Activated CD4-positive, alpha-beta T cell treated with anti-CD3 and anti-CD28 coated beads, Interleukin-2, amount 10 ng/mL, durations not matched to agents 24 days and 14 days (primary cell): ENCODE results near the gene RBM33. TPM values are rescaled to one million over a fixed set of nuclear protein-coding genes. Genes with fewer than 3 reads are reported as not detected.
A peak's percentile ranks its signal among the peaks of the same experiment; 100 is the strongest.

Source experiments
- DNase-seq: peaks from one replicate; pipeline ENCODE4 v3.0.0; 2022
- H3K27ac Mint-ChIP-seq: one replicate; pipeline ENCODE4 v1.8.0; 2022; ENCODE audit warnings: mild to moderate bottlenecking, mixed read lengths
- H3K27me3 Mint-ChIP-seq: one replicate; pipeline ENCODE4 v1.8.0; 2022; ENCODE audit warnings: mixed read lengths
- H3K36me3 Mint-ChIP-seq: one replicate; pipeline ENCODE4 v1.8.0; 2022; ENCODE audit warnings: low read depth, mild to moderate bottlenecking, mixed read lengths
- H3K4me1 Mint-ChIP-seq: one replicate; pipeline ENCODE4 v1.8.0; 2021; ENCODE audit warnings: mixed read lengths
- H3K4me3 Mint-ChIP-seq: one replicate; pipeline ENCODE4 v1.8.0; 2022; ENCODE audit warnings: mild to moderate bottlenecking, moderate library complexity, mixed read lengths
- H3K9me3 Mint-ChIP-seq: one replicate; pipeline ENCODE4 v1.8.0; 2021; ENCODE audit warnings: mixed read lengths
- intact Hi-C: fragments of 100-400 bp; cut with micrococcal nuclease; formaldehyde crosslinking; loops from one replicate; pipeline ENCODE4 v1.15.1; 2023
- total RNA-seq: library from RNA; stranded (reverse); gene quantifications from 2 replicates; pipeline ENCODE4 v1.2.3, GENCODE V29; 2022

Gene RBM33
- total RNA-seq, 1 donor from 2014 or later, result 79.5 TPM

DNA sequence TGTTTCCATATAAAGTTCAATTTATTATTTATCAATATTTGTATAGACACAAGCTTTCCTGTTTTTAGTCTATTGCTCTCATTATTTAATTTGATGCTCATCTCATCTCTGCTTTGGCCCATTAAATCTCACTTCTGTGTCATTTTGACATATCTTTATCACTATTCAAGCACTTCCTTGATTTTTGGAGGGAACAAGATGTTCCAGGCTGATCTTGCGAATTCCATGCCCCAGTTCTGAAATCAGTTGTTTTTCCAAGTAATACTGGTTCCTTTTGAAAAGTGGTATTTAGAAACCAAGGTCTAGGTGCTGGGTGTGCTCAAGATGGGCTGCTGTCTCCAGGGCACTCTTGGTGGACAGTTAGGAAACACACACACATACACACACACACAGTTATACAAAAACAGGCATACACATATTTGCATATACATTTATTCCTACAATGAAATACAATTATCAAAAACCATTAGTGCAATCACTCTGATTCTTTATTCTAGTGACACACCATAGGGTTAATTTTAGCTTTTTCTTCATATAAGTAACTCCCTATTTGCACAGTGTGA is 4.4 kb upstream of the RBM33 start:
- Mint-ChIP-seq H3K4me3 (no peak overlapping the region), H3K4me1 (peaks cover 11% of the 10 kb centered on the region), H3K27ac (no peak overlapping the region), H3K27me3 (peaks cover 14% of the 10 kb centered on the region), H3K9me3 (peaks cover 34% of the 10 kb centered on the region), H3K36me3 (peaks cover 44% of the 10 kb centered on the region)
- intact Hi-C loops, result loop anchor here (5.0 to 10.0 kb wide), 4 partner anchors 43 to 1495 kb away; partner anchors contain the start of genes INSIG1, PAXIP1 and UBE3C
- DNase-seq, result no peak

DNA sequence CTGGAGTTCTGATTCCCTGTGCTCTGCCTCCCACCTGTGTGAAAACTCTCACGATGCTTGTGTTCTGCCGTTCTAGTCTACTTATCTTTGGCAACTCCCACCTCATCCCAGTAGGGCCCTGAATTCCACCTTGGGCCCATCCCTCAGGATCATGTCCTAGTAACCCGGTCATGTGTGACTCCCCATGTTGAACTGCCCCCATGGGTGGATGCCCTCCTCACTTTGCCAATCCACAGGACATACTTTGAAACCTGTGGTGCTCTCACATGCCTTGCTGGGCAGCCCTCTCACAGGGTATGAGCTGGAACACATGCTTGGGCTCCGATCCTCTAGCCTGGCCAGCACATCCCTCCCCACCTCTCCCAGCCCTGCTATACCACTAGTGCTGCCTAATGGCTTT is 3.8 kb upstream of the RBM33 start:
- Mint-ChIP-seq H3K27ac (no peak overlapping the region), H3K36me3 (peaks cover 46% of the 10 kb centered on the region), H3K4me1 (peaks cover 15% of the 10 kb centered on the region), H3K4me3 (no peak overlapping the region), H3K27me3 (peaks cover 13% of the 10 kb centered on the region), H3K9me3 (peaks cover 32% of the 10 kb centered on the region)
- intact Hi-C loops, result loop anchor here (5.0 to 10.0 kb wide), 4 partner anchors 43 to 1494 kb away; partner anchors contain the start of genes INSIG1, PAXIP1 and UBE3C
- no peak for DNase-seq

DNA sequence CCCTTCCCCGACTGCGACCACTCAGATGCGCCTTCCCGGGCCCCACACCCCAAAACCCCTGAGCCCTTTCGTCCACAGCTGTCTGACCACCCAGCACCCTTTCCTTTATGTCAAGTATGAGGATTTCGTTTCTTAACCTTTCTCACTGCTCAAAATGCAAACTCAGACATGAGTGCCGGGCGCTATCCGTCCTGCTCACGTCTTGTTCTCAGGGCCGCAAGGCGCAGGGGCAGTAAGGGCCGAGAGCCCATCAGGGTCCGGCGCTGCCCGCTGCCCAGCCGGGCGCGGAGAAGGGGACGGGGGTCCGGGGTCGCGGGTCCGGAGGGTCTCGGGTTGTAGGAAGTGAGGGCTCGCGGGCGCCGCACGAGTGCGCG is 670 bp upstream of the RBM33 start:
- Mint-ChIP-seq H3K4me1 (peaks cover 30% of the 10 kb centered on the region), H3K36me3 (peaks cover 68% of the 10 kb centered on the region), H3K4me3 (peak overlapping the region; percentile 92), H3K27ac (peak overlapping the region; percentile 97), H3K9me3 (peaks cover 14% of the 10 kb centered on the region), H3K27me3 (peaks cover 2% of the 10 kb centered on the region)
- intact Hi-C loops, result loop anchor here (1.0 to 10.0 kb wide), 7 partner anchors 46 to 1491 kb away; partner anchors contain the start of genes INSIG1, PAXIP1 and UBE3C
- no peak for DNase-seq

DNA sequence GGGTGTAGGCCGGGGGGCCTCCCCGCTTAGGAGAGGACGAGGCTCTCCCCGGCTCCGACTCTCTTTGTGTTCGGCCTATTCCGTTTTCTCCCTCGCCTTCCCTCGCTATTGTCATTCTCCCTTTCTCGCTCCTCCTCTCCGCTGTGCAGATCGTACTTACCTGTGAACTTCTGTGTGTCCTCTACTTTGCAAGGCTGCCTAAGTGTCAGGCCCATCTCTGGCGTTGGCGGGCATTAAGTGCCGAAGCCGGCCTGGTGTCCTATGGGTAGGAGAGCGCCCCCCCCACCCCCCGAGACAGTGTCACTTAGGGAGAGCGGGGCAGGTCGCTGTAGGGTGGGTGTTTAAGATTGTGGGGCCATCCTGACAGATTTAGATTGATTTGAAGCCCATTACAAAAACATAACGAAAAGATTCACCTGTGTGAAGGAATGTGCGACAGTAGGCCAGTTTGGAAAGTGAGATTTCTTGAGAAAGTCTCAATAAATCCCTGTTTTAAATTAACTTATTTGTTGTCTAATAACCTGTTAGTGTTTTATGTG is 579 bp downstream of the RBM33 start:
- H3K9me3 Mint-ChIP-seq, result peaks cover 11% of the 10 kb centered on the region
- DNase-seq, result no peak
- intact Hi-C loops, result loop anchor here (1.0 to 10.0 kb wide), 9 partner anchors 15 to 1490 kb away; partner anchors contain the start of genes INSIG1, PAXIP1 and UBE3C
- peaks cover 39% of the 10 kb centered on the region for H3K4me1 Mint-ChIP-seq
- no peaks in the 10 kb centered on the region for H3K27me3 Mint-ChIP-seq
- H3K36me3 Mint-ChIP-seq, result peaks cover 70% of the 10 kb centered on the region
- peak overlapping the region; percentile 97 for H3K27ac Mint-ChIP-seq
- H3K4me3 Mint-ChIP-seq, result peak overlapping the region; percentile 92

DNA sequence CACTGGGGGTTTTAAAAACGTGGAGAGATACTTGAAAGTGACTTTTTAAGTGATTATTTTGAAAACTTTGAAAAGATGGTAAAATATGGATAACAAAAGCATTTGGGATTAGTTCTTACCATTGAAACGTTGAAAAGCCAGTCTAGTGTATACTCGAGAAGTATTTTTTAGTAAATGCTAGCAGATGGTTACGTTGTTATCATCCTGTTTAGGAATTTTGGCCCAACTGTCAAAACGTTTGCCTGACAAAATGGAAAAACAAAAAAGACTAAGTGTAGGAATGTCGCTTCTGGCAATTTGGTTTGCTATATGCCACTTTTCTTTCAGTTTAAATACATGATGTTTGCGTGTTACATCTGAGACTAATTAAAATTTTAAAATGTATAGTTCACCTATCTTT is 1.2 kb downstream of the RBM33 start:
- Mint-ChIP-seq H3K4me1 (peaks cover 39% of the 10 kb centered on the region), H3K9me3 (peaks cover 8% of the 10 kb centered on the region), H3K27ac (peak overlapping the region; percentile 97), H3K36me3 (peaks cover 68% of the 10 kb centered on the region), H3K27me3 (no peaks in the 10 kb centered on the region), H3K4me3 (peak overlapping the region; percentile 92)
- intact Hi-C loops, result loop anchor here (1.0 to 10.0 kb wide), 4 partner anchors 15 to 1489 kb away; partner anchors contain the start of gene UBE3C
- DNase-seq, result no peak

DNA sequence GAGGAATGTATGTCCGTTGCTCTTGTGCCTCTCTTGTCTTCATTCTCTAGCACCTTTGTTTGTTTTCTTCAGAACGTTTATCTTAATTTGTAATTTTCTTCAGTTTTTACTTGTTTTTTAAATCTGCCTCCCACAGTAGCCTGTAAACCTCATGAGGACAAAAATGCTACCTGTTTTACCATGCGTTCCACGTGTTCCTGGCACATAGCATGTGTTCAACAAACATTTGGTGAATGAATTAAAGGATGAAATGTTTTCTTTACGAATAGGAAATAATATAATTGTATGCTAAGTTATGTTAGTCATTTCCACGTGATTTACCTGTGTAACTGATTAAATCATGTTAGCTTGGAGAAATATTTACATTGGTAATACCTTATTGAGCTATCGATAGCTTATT is 2.2 kb downstream of the RBM33 start:
- Mint-ChIP-seq H3K4me3 (peak overlapping the region; percentile 92), H3K9me3 (peaks cover 7% of the 10 kb centered on the region), H3K4me1 (peaks cover 43% of the 10 kb centered on the region), H3K27me3 (no peaks in the 10 kb centered on the region), H3K27ac (no peak overlapping the region), H3K36me3 (peaks cover 63% of the 10 kb centered on the region)
- DNase-seq, result no peak
- intact Hi-C loops, result loop anchor here (5.0 to 10.0 kb wide), 2 partner anchors 56 to 1488 kb away; partner anchors contain the start of gene UBE3C

DNA sequence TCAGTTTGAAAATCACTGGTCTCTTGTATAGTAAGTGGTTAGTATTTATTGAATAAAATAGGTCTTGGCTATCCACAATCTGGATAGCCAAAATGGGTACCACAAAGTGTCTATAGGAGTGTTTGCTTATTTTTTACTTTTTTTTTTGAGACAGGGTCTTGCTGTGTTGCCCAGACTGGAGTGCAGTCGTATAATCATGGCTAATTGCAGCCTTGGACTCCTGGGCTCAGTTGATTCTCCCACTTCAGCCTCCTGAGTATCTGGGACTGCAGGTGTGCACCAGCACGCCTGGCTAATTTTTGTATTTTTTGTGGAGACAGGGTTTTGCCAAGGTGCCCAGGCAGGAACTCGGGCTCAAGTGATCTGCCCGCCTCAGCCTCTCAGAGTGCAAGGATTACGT is 2.8 kb downstream of the RBM33 start:
- intact Hi-C loops, result loop anchor here (5.0 to 10.0 kb wide), 2 partner anchors 55 to 1487 kb away; partner anchors contain the start of gene UBE3C
- H3K4me3 Mint-ChIP-seq, result no peak overlapping the region
- H3K36me3 Mint-ChIP-seq, result peaks cover 57% of the 10 kb centered on the region
- H3K27ac Mint-ChIP-seq, result no peak overlapping the region
- H3K4me1 Mint-ChIP-seq, result peaks cover 46% of the 10 kb centered on the region
- no peak for DNase-seq
- no peaks in the 10 kb centered on the region for H3K27me3 Mint-ChIP-seq
- peaks cover 7% of the 10 kb centered on the region for H3K9me3 Mint-ChIP-seq

DNA sequence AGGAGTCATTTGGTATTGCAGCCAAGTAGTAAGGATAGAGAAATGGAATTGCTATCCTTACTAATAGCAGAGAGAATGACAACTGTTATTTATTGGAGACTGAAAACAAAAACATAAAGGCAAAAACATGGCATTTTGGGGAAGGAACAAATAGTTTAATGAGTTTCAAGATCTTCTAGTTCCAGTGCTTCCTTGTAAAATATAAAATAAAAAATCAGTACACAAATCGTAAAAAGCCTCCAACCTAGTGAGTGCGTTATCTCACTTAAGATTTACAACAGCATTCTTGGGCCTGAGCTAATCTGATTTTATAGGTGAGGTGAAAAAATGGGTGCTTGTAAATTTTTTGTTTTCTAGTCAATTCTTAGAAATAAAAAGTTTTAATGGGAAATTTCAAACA is 3.3 kb downstream of the RBM33 start:
- no peak for DNase-seq
- intact Hi-C loops, result loop anchor here (5.0 to 10.0 kb wide), 2 partner anchors 55 to 1487 kb away; partner anchors contain the start of gene UBE3C
- H3K4me1 Mint-ChIP-seq, result peaks cover 50% of the 10 kb centered on the region
- H3K27ac Mint-ChIP-seq, result no peak overlapping the region
- no peak overlapping the region for H3K4me3 Mint-ChIP-seq
- H3K36me3 Mint-ChIP-seq, result peaks cover 56% of the 10 kb centered on the region
- no peaks in the 10 kb centered on the region for H3K27me3 Mint-ChIP-seq
- H3K9me3 Mint-ChIP-seq, result peaks cover 7% of the 10 kb centered on the region

DNA sequence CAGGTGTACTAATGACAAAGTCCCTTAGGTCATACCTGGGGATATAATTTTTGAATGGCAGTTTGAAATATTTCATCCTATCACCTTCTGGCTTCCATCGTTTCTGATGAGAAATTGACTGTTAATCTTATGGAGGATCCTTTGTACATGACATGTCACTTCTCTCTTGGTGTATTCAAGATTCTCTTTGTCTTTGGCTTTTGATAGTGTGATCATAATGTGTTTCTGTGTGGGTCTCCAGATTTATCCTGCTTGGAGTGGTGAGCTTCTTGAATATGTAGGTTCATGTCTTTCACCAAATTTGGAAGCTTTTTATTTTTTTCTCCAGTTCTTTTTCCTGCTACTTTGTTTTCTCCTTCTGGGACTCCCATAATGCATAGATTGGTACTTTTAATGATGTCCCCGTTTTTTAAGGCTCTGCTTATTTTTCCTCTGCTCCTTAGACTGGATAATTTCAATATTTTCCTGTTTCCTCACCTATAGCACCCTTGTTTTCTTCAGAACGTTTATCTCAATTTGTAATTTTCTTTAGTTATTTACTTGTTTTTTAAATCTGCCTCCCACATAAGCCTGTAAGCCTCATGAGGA is 4.4 kb downstream of the RBM33 start:
- Mint-ChIP-seq H3K4me3 (no peak overlapping the region), H3K27ac (no peak overlapping the region), H3K9me3 (peaks cover 7% of the 10 kb centered on the region), H3K4me1 (peaks cover 47% of the 10 kb centered on the region), H3K27me3 (no peaks in the 10 kb centered on the region), H3K36me3 (peaks cover 54% of the 10 kb centered on the region)
- intact Hi-C loops, result loop anchor here (5.0 to 10.0 kb wide), 2 partner anchors 53 to 1486 kb away; partner anchors contain the start of gene UBE3C
- DNase-seq, result no peak

DNA sequence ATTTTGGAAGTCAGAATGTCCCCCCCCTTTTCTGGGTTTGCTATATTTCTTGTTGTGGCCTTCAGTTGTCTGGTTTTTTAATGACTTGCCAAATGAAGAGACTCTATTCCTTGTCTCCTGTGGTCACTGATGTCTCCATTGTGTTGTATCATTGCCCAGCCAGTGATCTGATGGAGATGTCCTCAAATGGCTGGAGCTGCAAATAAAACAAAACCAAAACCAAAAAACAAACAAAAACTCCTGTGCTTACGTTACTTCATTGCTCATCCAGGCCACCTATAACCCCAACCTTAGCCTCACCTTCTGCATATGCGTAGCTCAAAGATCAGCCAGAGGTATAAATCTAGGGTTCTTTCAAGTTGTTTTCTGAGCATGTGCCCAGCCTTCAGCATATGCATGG is 5.1 kb downstream of the RBM33 start:
- DNase-seq, result no peak
- Mint-ChIP-seq H3K27me3 (no peaks in the 10 kb centered on the region), H3K36me3 (peaks cover 54% of the 10 kb centered on the region), H3K4me3 (no peak overlapping the region), H3K27ac (no peak overlapping the region), H3K9me3 (peaks cover 7% of the 10 kb centered on the region), H3K4me1 (peaks cover 54% of the 10 kb centered on the region)
- intact Hi-C loops, result loop anchor here (5.0 to 10.0 kb wide), 2 partner anchors 53 to 1485 kb away; partner anchors contain the start of gene UBE3C

DNA sequence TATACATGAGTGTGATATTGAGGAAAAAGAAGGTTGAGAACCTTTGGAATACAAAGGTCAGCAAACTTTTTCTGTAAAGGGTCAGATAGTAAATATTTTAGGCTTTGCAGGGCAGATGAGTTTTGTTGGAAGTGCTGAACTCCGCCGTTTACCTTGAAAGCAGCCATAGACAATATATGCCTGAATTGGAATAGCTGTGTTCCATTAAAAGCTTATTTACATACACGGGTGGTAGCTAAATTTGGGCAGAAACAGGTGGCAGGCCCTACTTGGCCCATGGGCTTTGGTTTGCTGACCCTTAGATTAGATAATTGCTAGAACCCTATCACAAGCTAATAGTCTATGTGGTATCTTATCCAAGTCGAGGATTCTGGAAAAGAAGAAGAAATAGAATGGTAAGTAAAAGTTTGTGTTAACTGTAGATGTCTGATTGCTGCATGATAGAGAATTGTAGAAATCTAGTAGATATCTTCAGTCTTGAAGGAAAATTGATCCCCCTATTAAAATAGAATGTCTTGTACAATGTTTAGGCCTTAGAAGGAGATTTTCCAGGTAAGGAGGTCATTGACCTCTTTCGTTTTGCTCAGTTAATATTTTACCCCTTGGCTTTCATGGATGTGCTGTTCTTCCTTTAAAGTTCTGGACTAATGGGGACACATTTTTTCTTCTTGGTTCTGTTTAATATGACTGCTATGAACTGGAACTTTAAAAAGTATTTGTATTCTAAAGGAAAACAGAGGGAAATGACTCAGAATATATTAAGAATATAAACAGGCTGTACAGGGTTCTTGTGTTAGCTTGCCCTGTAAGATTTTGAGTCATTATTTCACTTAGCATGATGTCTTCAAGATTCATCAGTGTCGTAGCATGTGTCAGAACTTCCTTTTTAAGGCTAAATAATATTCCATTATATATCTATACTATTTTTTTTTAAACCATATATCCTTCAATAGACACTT is 8.0 kb downstream of the RBM33 start:
- Mint-ChIP-seq H3K9me3 (peaks cover 7% of the 10 kb centered on the region), H3K36me3 (peaks cover 39% of the 10 kb centered on the region), H3K4me3 (no peak overlapping the region), H3K27ac (no peak overlapping the region), H3K27me3 (no peaks in the 10 kb centered on the region), H3K4me1 (peaks cover 42% of the 10 kb centered on the region)
- DNase-seq, result no peak
- intact Hi-C loops, result no loop called here

DNA sequence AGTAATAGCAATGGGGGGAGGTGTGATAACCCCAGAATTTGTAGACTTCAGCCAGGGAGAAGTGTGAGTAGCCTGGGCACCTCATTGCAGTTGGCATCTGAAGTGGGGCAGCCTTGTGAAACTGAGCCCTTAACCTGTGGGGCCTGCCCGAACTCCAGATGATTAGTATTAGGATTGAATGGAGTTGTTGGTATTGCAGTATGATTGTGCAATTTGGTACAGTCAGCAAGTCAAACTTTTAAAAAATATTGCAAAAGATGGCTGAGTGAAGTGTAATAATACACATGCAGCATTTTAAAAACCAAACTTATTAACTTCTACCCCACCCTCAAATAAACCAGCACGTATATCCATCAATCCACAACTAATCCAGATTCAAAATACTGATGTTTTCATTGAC is 9.3 kb downstream of the RBM33 start:
- intact Hi-C loops, result no loop called here
- Mint-ChIP-seq H3K27ac (no peak overlapping the region), H3K4me3 (no peak overlapping the region), H3K4me1 (peaks cover 42% of the 10 kb centered on the region), H3K36me3 (peaks cover 25% of the 10 kb centered on the region), H3K9me3 (peaks cover 4% of the 10 kb centered on the region), H3K27me3 (no peaks in the 10 kb centered on the region)
- no peak for DNase-seq

DNA sequence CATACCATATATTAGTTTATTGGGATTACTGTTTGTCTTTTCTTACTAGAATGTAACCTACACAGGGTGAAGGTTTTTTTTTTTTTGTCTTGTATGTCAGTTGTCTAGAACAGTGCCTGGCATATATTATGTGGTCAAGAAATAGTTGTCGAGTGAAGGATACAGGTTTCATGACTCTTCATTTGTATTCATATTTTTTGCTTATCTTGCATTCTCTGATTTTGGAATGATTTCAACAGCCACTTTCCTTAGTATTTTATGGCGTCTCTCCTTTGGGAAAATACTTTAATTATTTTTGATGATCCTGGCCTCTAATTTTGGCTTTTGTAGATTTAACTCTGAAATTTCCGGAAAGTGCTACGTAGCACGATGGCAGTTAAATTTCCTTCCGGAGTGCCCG is 12.4 kb downstream of the RBM33 start:
- Mint-ChIP-seq H3K4me3 (no peak overlapping the region), H3K27me3 (no peaks in the 10 kb centered on the region), H3K36me3 (peaks cover 18% of the 10 kb centered on the region), H3K27ac (no peak overlapping the region), H3K4me1 (peaks cover 45% of the 10 kb centered on the region), H3K9me3 (peaks cover 6% of the 10 kb centered on the region)
- DNase-seq, result no peak
- intact Hi-C loops, result no loop called here
